Effector memory CD4-positive, alpha-beta T cell (primary cell): ENCODE data around the gene CDCA4.

Source experiments
- DNase-seq, 3 donors: peaks; one replicate each; pipeline ENCODE4 v3.0.0-alpha.2; 2020
- H3K27ac ChIP-seq: 2 replicates; pipeline ENCODE4 v1.7.0; 2013; ENCODE audit warnings: mild to moderate bottlenecking, low read length, moderate library complexity; ENCODE audit not compliant: insufficient read depth, poor library complexity, severe bottlenecking
- H3K27me3 ChIP-seq: replicated peaks from 2 replicates; pipeline ENCODE4 v1.7.0; 2013; ENCODE audit warnings: mild to moderate bottlenecking, low read length; ENCODE audit not compliant: insufficient read depth, control insufficient read depth, poor library complexity, severe bottlenecking
- H3K36me3 ChIP-seq: 2 replicates; pipeline ENCODE4 v1.7.0; 2013; ENCODE audit warnings: mild to moderate bottlenecking, low read length, moderate library complexity; ENCODE audit not compliant: control insufficient read depth, insufficient read depth
- H3K4me1 ChIP-seq: 2 replicates; pipeline ENCODE4 v1.7.0; 2013; ENCODE audit warnings: low read length, mild to moderate bottlenecking; ENCODE audit not compliant: control insufficient read depth, insufficient read depth, poor library complexity, severe bottlenecking
- H3K4me3 ChIP-seq: 2 replicates; pipeline ENCODE4 v1.7.0; 2013; ENCODE audit warnings: low read length, low read depth, mild to moderate bottlenecking; ENCODE audit not compliant: insufficient read depth, poor library complexity, severe bottlenecking
- H3K9me3 ChIP-seq: 2 replicates; pipeline ENCODE4 v1.7.0; 2013; ENCODE audit warnings: mild to moderate bottlenecking, low read length, moderate library complexity; ENCODE audit not compliant: control insufficient read depth

CDCA4 gene

DNA sequence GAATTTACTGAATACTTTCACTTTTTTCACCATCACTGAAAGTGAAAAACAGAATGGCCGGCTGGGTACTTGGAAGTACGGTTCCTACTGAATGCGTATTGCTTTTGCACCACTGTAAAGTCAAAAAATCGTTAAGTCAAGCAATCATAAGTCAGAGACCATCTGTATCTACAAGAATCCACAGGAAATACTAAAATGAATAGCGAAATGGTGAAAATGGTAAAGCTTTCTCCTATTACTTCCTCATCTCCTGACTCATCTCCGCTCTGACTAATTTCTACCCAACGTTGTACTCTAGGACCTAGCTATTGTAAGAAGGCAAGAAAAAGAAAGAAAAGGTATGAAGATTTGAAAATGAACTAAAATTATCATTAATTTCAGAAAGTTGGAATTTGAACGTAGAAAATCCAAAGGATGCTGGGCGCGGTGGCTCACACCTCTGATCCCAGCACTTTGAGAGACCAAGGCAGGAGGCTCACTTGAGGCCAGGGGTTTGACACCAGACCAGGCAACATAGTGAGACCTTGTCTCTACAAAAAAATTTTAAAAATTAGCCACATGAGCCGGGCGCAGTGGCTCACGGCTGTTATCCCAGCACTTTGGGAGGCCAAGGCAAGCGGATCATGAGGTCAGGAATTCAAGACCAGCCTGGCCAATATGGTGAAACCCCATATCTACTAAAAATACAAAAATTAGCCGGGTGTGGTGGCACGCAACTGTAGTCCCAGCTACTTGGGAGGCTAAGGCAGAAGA is 5.3 kb upstream of the CDCA4 start:
- no peak for DNase-seq
- Histone ChIP-seq H3K36me3 (no peaks in the 10 kb centered on the region), H3K27ac (peak overlapping the region; percentile 33), H3K27me3 (no peaks in the 10 kb centered on the region), H3K9me3 (no peaks in the 10 kb centered on the region), H3K4me3 (no peak overlapping the region), H3K4me1 (peaks cover 12% of the 10 kb centered on the region)

DNA sequence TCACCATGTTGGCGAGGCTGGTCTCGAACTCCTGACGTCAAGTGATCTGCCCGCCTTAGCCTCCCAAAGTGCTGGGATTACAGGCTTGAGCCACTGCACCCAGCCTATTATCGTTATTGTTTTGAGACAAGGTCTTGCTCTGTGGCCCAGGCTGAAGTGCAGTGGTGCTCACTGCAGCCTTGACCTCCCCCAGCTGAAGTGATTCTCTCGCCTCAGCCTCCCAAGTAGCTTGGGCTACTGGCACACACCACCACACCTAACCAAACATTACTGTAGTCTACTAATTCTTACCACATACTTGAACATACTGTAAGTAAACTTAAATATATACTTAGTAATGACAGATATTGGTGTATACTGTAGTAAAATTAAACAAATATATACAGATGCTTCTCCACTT is 4.5 kb upstream of the CDCA4 start:
- Histone ChIP-seq H3K4me3 (no peak overlapping the region), H3K27ac (peak overlapping the region; percentile 33), H3K9me3 (no peaks in the 10 kb centered on the region), H3K4me1 (peaks cover 13% of the 10 kb centered on the region), H3K27me3 (no peaks in the 10 kb centered on the region), H3K36me3 (no peaks in the 10 kb centered on the region)
- DNase-seq = no peak

DNA sequence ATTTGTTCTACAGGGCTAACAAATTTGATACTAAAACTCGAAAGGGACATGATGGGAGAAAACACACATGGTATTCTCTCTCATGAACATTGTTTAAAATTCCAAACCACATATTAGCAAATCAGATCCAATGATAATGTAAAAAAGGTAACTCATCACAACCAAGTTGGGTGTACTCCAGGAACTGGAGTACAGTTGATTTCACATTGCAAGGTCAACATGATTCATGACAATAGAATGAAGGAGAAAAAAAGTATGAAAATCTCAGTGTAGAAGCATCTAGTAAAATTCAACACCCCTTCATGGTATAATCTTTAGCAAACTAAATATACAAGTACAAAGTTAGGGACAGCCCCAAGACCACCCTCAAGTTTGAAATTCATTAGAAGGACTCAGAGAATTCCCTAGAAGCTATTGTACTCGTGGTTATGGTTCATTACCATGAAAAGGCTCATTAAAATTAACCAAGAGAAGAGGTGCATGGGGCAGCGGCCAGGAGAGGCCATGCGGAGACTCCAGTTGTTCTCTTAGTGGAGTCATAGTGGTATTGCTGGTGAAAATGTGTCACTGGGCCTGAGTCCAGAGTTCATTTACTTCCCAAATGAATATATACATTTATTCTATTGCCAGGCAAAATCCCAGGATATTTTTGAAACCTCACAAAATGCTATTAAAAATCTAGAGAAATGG is 3.1 kb upstream of the CDCA4 start:
- Histone ChIP-seq H3K27ac (peak overlapping the region; percentile 33), H3K4me1 (peaks cover 19% of the 10 kb centered on the region), H3K27me3 (no peaks in the 10 kb centered on the region), H3K9me3 (no peaks in the 10 kb centered on the region), H3K4me3 (no peak overlapping the region), H3K36me3 (no peaks in the 10 kb centered on the region)
- DNase-seq = no peak

DNA sequence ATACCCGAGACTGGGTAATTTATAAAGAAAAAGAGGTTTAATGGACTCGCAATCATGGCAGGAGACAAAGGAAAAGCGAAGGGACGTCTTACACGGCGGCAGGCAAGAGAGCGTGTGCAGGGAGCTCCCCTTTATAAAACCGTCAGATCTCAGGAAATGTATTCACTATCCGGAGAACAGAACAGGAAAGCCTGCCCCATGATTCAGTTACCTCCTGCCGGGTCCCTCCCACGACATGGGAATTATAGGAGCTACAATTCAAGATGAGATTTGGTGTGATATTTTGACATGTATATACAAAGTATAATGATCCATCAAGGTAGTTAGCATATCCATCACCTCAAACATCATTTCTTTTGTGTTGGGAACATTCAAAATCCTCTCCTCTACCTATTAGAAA is 2.3 kb upstream of the CDCA4 start:
- no peaks in the 10 kb centered on the region for H3K27me3 ChIP-seq
- H3K27ac ChIP-seq = no peak overlapping the region
- H3K4me1 ChIP-seq = peaks cover 24% of the 10 kb centered on the region
- H3K9me3 ChIP-seq = no peaks in the 10 kb centered on the region
- H3K36me3 ChIP-seq = no peaks in the 10 kb centered on the region
- no peak overlapping the region for H3K4me3 ChIP-seq
- no peak for DNase-seq

DNA sequence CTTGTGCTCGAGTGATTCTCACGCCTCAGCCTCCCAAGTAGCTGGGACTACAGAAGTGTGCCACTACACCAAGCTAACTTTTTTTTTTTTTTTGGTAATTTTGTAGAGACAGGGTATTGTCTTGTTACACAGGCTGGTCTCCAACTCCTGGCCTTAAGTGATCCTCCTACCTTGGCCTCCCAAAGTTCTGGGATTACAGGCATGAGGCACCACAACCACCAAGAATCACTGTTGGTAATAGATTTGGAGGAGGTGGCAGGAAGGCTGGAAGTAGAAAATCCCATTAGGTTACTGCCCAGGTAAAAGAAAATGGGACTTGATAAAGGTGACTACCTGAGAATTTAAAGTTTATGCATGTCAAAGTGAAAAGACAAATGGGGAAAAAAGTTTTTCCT is 1.4 kb upstream of the CDCA4 start:
- Histone ChIP-seq H3K4me3 (no peak overlapping the region), H3K27ac (no peak overlapping the region), H3K36me3 (no peaks in the 10 kb centered on the region), H3K9me3 (no peaks in the 10 kb centered on the region), H3K27me3 (no peaks in the 10 kb centered on the region), H3K4me1 (peaks cover 24% of the 10 kb centered on the region)
- no peak for DNase-seq

DNA sequence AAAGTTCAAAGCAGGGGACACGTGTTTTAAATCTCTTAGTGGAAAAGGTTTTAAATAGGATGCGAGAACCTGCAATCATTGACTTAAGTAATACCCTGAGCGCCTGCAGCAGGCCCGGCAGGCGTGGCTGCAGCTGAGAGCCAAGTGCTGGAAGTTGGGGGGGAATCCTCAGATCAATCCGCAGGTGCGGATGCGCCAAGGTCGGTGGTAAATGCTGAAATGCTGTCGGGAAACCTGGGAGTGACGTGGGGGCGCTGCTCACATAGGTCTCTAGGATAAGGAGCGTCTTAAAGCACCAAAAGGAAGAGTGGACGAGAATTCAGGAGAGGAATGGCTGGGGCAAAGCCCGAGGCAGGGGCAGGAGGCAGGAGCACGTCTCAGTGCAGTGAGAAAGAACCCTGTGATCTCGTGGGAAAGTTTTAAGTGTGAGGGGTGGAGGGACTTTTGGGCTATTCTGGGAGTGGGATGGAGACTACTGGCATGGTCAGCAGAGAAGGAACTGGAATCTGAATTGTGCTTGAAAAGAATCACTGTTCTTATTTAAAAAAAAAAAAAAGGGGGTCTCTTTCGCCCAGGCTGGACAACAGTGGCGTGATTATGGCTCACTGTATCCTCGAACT is 883 bp upstream of the CDCA4 start:
- H3K4me1 ChIP-seq = peaks cover 24% of the 10 kb centered on the region
- H3K27me3 ChIP-seq = no peaks in the 10 kb centered on the region
- H3K36me3 ChIP-seq = no peaks in the 10 kb centered on the region
- H3K4me3 ChIP-seq = peak overlapping the region; percentile 60
- peak overlapping the region; percentile 76 for H3K27ac ChIP-seq
- H3K9me3 ChIP-seq = no peaks in the 10 kb centered on the region
- DNase-seq = peak in 1 of 3 donors; percentile 14

DNA sequence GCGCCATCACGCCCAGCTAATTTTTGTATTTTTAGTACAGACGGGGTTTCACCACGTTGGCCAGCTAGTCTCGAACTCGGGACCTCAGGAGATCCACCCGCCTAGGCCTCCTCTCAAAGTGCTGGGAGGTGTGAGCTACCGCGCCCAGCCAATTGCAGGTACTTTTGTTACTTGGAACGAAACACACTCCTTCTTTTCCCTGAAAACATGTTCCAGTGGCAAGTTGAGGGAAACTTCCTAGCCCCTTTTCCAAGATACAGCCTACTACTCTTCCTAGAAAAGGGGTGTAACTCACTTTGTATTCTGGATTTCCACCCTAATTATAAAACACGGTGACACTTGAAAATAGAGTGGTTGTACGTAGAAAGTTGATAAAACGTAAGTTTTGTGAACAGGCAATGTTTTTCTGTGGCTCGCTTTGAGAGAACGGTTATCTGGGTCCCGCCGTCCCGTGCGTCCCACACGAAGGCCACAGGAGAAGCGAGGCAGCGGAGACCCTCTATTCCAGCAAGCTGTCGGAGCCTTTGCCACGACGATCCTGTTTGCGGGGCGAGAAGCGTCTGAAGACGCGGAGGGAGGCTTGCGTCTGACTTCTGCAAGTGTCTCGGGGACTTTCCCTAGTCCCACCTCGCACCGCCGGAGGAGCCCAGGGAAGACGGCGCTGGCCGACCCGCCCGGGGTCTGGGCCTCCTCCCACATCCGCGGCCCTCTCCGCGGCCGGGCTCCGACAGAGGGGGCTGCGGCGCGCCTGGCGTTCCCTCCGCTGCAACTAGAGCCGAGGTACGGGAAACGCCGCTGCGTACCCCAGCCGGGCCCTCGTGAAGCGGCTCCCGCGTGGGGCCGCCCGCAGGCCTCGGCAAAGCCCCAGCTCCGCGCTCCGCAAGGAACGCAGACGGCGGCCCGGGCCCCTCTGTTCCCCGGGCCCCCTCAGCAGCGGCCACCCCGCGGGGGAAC is 745 bp downstream of the CDCA4 start:
- Histone ChIP-seq H3K27me3 (no peaks in the 10 kb centered on the region), H3K4me1 (peaks cover 24% of the 10 kb centered on the region), H3K4me3 (peak overlapping the region; percentile 65), H3K27ac (peak overlapping the region; percentile 83), H3K9me3 (no peaks in the 10 kb centered on the region), H3K36me3 (no peaks in the 10 kb centered on the region)
- peak; percentile 64 to 65 (median 64) for DNase-seq

DNA sequence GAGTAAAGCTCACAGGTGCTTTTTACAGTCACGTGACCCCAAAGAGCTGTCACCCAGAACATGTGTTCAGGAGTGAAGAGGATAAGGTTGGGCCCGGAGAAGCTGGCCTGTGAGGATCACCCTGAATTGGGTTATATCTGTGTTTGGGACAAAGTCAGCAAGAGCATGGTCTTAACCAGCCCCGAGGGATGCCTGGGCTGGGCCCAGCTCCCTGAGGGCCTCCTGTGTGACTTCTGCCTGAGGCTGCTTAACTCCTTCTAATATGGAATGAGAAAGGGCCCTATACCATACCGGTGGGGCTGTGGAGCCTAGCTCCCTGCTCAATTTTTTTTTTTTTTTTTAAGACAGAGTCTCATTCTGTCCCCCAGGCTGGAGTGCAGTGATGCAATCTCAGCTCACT is 2.5 kb downstream of the CDCA4 start:
- H3K27ac ChIP-seq = no peak overlapping the region
- DNase-seq = no peak

DNA sequence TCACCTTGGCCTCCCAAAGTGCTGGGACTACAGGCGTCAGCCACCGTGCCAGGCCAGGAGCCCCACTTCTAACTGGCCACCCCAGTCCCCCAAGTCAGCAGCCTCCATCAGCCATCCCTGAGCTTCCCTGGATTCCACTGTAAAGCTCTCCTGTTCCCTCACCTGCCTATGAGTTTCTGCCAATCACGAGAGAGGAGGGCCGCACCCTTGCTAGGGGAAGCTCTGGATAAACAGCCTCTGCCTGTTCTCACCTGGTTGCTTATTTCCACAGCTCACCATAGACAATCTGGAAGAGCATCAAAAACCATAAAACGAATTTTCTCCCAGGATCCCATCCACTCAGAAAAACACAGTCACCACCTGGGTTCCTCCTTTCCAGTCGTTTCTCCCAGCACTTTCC is 5.0 kb downstream of the CDCA4 start:
- peak overlapping the region; percentile 16 for H3K27ac ChIP-seq
- H3K36me3 ChIP-seq = peaks cover 8% of the 10 kb centered on the region
- no peak overlapping the region for H3K4me3 ChIP-seq
- peaks cover 21% of the 10 kb centered on the region for H3K4me1 ChIP-seq
- DNase-seq = no peak
- no peaks in the 10 kb centered on the region for H3K27me3 ChIP-seq
- no peaks in the 10 kb centered on the region for H3K9me3 ChIP-seq

More for the DNA sequence above, 2.5 kb downstream of the CDCA4 start:
- Histone ChIP-seq H3K36me3 (no peaks in the 10 kb centered on the region), H3K27me3 (no peaks in the 10 kb centered on the region), H3K4me1 (peaks cover 29% of the 10 kb centered on the region), H3K4me3 (no peak overlapping the region), H3K9me3 (no peaks in the 10 kb centered on the region)
